Prostate gland (tissue), 2 donors: ENCODE results near the gene OVOL1.
"Not testable (repeated sequence)": the region's sequence is repeated elsewhere in the genome, so short reads cannot be mapped to it uniquely, and the experiment has no call there.

Experiments
- CTCF ChIP-seq, 4 experiments: fragments of 200-600 bp in 2 of 4; fragments of 450-650 bp in 2 of 4; sonication (generic) in 2 of 4; IDR thresholded peaks; 1 replicate in 3 of 4; 2 replicates in 1 of 4; pipeline ENCODE4 v1.5.1; 2016 to 2019; ENCODE audit warnings: antibody characterized with exemption in 4 of 4, mild to moderate bottlenecking in 2 of 4, moderate library complexity in 2 of 4
- POLR2A ChIP-seq: fragments of 450-650 bp; IDR thresholded peaks from one replicate; pipeline ENCODE4 v1.6.1; 2016; ENCODE audit warnings: antibody characterized with exemption, mild to moderate bottlenecking
- POLR2AphosphoS5 ChIP-seq: sonication (generic); formaldehyde crosslinking; IDR thresholded peaks from one replicate; pipeline ENCODE4 v1.6.1; 2017; ENCODE audit warnings: antibody characterized with exemption

GRCh38 chr11:65832231-65832630, 45.4 kb downstream of the OVOL1 start:
- TF ChIP-seq CTCF (IDR thresholded peaks at IDR 0.05); POLR2A; POLR2AphosphoS5: not testable (repeated sequence)
